Stimulated activated CD4-positive, alpha-beta T cell treated with anti-CD3 and anti-CD28 coated beads, Interleukin-4, amount 100 ng/mL, for 48 hours (primary cell): ENCODE results near the gene CDC42BPB.
"Not testable (repeated sequence)": the region's sequence is repeated elsewhere in the genome, so short reads cannot be mapped to it uniquely, and the experiment has no call there.

Source experiments
- DNase-seq, 2 donors: peaks; one replicate each; pipeline ENCODE4 v3.0.0-alpha.2; 2020; ENCODE audit warnings: low read depth in 2 of 2

Gene CDC42BPB

DNA sequence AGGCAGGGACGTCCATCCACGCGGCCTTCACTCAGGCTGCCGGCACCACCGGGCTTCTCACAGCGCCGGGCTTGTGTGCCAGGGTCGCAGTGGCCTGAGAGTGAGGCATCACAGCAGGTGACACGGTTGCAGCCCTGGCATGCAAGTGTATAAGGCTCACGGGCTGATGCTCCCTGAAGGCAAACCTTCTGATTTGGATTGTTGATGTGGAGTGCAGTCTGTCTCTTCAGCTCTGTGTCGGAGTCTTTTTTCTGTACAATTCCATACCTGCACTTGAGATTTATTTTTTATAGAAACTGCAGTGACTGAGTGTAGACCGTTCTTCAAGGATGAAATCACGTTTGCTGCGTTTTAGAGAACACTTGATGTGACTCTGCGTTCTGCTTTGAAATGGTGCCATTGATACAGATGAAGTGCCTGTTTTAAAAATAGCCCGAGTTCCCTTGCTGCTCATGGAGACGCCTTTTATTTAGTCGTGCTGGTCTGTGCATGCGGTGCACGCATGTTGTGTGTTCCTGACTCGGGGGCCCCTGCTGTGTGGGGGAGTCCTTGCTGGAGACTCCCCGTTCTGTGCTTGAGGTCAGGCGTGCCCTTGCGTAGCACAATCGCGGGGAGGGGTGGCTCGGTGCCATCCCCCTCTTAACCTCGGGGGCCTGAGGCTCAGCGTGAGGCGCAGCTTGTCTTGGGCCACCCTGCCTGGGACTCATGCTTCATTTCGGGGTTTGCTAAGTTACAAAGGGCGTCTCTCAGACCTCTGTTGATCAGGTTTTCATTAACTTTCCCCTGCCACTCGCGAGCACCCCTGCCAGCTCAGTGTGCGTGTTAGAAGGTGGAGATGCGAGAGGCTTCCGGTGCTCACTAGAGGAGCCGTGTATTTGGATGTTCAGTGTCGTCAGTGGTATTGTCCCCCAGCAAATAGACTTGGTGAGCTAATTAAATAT is 156.4 kb downstream of the CDC42BPB start:
- no peak for DNase-seq

DNA sequence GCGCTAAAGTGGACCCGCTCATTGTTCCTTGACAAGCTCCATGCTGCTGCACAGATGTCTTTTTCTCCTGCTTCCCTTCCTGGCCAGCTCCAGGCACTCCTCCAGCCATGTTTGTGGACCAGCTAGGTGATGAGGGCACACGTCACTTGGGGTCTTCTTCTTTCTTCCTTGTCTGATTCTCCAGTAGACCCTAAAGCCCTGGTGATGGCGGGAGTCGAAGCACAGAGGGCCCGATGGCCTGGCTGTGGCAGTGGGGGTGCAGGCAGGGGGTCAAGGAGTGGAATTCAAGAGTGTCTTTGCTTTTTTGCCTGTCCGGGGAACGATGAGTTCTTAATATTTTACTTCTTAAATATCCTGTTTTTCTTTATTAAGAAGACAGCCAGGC is 157.8 kb downstream of the CDC42BPB start:
- no peak for DNase-seq

GRCh38 chr14:102898776-102899515 is 158.4 kb downstream of the CDC42BPB start:
- no peak for DNase-seq

DNA sequence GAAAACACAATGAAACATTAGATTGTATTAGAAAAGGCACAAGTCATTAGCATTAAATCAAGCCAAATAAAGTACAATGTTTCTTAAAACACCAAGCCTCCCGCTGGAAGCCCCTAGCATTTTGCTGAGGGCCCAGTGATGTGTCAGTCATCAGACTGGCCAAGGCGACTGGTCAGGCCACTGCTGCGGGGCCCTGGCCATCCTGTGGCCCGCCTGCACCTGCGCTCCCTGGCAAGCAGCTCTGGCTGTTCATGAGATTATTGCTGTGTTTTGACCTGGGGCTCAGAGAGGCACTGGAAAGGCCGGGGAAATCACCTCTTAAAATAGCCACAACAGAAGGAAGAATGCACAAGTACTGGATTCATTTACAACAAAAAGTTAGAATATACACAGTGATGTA is 159.1 kb downstream of the CDC42BPB start:
- DNase-seq: no peak

- no peak for DNase-seq
These were observed 159.9 kb downstream of the CDC42BPB start for GRCh38 chr14:102897299-102898027.

DNA sequence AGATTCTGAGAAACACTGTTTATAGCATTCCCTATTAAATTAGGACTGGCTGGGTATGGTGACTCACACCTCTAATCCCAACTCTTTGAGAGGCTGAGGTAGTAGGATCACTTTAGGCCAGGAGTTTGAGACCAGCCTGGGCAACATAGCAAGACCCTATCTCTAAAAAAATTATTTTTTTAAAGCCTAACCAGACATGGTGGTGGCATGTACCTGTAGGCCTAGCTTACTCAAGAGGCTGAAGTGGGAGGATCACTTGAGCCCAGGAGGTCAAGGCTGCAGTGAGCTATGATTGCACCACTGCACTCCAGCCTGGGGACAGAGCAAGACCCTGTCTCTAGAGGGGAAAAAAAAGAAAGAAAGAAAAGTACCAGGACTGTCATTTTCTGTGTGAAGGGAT is 160.6 kb downstream of the CDC42BPB start:
- DNase-seq: not testable (repeated sequence)

- DNase-seq: no peak
These were observed 163.9 kb downstream of the CDC42BPB start for GRCh38 chr14:102893452-102893851.

GRCh38 chr14:102892651-102893050 is 164.7 kb downstream of the CDC42BPB start:
- no peak for DNase-seq

DNA sequence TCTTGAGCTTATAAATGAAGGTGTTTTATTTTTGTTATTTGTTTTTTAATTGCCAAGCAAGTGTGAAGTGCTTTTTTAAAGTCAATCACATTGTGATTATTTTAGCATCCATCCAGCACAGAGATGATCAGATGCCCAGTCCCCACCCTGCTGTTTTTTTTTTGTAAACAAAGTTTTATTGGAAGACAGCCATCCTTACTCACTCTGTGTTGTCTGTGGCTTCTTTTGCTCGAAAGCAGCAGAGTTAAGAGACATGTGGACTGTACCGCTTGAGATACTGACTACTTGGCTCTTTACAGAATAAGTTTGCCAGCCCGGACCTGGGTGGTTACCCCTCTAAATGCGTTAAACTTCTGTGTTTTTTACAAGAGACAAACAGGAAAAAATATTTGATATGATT is 165.8 kb downstream of the CDC42BPB start:
- DNase-seq: no peak

GRCh38 chr14:102891111-102891510 is 166.2 kb downstream of the CDC42BPB start:
- no peak for DNase-seq

DNA sequence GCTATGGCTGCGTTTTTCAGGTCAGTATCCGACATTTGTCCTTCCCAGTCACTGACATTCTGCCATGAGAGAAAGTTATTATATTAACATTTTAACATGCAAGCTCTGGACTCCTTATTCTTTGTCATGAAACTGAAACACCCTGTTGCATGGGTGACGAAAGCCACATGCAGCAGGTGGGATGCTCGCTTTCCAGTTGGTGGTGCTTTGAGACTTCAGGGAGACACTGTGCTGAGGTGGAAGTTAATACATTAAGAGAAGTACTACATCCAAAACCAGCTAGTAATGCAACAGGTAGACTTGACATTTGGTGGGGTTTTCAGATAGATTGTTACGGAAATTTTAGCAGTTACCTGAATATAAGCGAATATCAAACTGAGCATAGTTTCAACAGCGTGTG is 167.7 kb downstream of the CDC42BPB start:
- no peak for DNase-seq

- DNase-seq: no peak
These were observed 168.6 kb downstream of the CDC42BPB start for GRCh38 chr14:102888748-102889147.

DNA sequence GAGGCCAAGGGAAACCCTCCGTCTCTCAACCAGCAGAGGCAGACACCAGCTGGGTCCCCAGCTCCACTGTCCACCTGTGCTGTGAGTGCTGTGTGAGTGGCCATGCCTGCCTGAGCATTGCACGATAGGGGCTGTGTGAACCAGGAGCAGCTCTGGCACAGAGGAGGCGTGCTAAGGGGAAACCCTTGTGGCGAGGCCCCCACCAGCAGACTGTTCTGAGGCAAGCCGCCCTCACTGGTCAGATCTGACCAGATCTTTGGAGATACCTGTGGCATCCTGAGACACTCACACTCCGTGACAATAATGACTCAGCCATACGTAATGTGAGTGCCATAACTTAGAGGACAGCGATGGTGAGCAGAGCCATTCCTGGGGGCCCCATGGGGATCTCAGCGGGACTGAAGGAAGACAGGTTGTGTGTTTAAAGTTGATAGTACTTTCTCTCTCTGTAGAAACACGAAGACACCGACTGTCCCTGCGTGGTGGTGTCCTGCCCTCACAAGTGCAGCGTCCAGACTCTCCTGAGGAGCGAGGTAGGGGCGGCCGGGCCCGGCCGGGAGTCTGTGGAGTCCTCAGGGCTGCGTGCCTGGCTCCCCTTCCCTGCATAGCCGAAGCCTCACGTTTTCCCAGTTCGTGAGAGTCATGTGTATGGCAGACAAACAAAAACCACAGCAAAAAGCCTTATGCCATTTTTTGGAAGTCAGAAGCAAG is 171.5 kb downstream of the CDC42BPB start:
- no peak for DNase-seq

DNA sequence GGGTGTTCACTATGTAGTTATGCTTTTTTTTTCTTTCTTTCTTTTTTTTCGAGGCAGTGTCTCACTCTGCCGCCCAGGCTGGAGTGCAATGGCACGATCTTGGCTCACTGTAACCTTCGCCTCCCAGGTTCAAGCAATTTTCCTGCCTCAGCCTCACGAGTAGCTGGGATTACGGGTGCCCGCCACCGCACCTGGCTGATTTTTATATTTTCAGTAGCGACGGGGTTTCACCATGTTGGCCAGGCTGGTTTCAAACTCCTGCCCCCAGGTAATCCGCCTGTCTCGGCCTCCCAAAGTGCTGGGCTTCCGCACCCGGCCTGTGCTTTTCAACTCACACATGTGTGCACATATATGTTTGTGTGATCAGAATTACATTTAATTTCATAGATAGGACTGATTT is 173.8 kb downstream of the CDC42BPB start:
- no peak for DNase-seq

DNA sequence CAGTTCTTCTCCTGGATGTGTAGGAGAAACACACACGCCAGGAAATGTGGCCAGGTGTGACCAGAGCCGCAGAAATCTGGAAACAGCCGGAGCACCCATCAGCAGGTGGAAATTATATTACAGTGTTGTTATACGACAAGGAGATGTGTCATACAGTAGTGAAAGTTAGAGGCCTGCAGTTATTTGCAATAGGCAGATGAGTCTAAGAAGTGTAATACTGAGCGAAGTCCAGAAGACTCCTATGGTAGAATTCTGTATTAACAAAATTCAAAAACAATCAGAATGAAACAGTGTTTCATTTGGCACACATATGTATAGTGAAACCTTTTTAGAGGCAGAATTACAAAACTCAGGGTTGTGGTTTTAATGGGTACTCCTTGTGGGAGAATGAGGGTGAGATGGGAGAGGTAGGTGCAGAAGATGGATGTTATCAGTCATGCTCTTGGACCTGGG is 174.2 kb downstream of the CDC42BPB start:
- peak in 1 of 2 donors; percentile 17 for DNase-seq
